T-helper 1 cell treated with Interleukin-12 subunit alpha and Interleukin-12 subunit beta and Interleukin-4 antibody, amounts not matched to agents 30 μg/mL and 1 μg/mL, for 36 hours (primary cell): ENCODE data around the gene SOX5.

Source experiments
- H3K27ac Mint-ChIP-seq: one replicate; pipeline ENCODE4 v1.8.0; 2021; ENCODE audit warnings: mild to moderate bottlenecking, mixed read lengths
- H3K27me3 Mint-ChIP-seq: one replicate; pipeline ENCODE4 v1.8.0; 2021; ENCODE audit warnings: low read depth, mixed read lengths
- H3K36me3 Mint-ChIP-seq: one replicate; pipeline ENCODE4 v1.8.0; 2021; ENCODE audit warnings: low read depth, mixed read lengths
- H3K4me1 Mint-ChIP-seq: one replicate; pipeline ENCODE4 v1.8.0; 2021; ENCODE audit warnings: low read depth, mixed read lengths
- H3K4me3 Mint-ChIP-seq: one replicate; pipeline ENCODE4 v1.8.0; 2021; ENCODE audit warnings: mild to moderate bottlenecking, moderate library complexity, mixed read lengths
- H3K9me3 Mint-ChIP-seq: one replicate; pipeline ENCODE4 v1.8.0; 2021; ENCODE audit warnings: mixed read lengths

The SOX5 gene

DNA sequence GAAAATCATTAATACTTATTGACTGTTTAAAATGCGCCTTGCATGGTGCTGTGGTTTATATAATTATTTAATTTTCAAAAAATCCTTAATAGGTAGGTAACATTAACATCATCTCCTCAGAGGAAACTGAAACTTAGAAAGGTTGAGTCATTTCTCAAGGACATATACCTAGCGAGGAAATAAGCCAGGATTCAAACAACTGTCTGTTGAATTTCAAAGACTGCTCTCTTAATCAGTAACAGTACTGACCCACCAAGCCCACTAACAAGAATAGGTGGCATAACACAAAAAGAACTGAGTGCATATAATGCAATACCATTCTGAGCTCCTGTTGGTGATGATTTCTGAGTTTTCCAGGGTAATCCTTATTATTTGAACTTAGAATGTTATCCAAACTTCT lies 174.3 kb downstream of the SOX5 start:
- Mint-ChIP-seq H3K36me3 (no peaks in the 10 kb centered on the region), H3K9me3 (peaks cover 3% of the 10 kb centered on the region), H3K27me3 (no peaks in the 10 kb centered on the region), H3K4me3 (no peak overlapping the region), H3K4me1 (no peaks in the 10 kb centered on the region), H3K27ac (no peak overlapping the region)

DNA sequence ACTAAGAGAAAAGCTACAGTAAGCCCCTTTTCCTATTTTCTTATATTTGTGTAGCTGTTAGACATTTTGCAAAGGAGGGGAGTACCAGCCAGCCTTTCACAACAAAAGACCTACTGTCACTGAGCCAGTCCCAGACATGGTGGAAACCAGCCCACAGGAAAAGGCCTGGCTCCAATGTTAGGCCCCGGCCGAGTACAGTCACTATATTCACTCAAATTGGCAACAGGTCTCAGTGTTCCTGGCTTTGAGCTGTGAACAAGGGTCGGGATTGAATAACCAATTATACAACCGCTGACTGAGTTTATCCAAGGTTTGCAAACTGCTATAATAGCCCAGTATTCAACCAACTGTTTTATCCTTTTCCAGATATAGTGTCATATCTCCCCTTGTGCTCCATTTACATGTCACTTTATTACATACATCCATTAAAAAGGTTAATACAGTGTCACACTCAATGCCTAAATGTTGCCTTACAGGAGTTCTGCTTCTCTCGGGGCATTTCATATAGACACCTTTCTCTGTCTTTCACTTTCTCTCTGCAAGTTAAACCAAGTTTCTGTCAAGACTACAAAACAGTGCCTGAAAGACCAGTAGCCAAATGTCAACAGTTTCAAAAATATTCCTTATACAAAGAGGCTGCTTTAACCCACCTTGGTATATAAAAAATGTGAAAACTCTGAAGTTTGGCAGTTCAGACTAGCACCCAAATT lies 178.1 kb downstream of the SOX5 start:
- H3K9me3 Mint-ChIP-seq, result peaks cover 3% of the 10 kb centered on the region

DNA sequence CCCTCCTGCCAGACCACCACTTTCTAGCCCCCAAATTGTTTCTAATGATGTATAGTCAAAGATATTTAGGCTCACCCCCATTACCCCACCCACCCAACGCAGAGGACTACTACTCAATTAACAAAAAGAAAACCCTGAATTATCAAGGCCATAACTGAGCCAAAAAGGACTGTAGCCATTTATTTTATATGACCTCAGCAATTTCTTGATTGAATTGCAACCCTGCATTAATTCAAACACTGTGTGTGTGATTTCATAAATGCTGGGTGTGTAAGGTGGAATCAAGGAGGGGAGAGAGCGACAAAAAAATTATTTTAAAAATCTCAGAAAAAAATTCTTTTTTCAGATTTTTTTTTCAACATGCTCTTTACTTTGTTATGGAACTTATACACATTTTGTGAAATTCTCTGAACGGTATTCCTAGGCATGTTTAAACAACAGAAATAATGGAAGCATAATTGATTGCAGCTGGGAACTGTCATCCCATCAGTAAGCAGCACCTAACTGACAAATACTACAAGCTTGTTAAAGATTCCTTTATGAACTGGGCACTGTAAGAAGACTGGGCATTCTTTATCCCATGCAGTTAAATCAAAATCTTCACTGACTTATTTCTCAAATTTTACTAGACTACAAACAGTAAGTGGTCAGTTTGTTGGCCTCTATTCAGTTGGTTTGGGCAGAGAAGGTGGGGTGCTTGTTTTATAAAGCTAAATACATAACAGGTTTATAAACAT lies 179.1 kb downstream of the SOX5 start:
- no peak overlapping the region for H3K27ac Mint-ChIP-seq
- no peaks in the 10 kb centered on the region for H3K27me3 Mint-ChIP-seq
- H3K4me3 Mint-ChIP-seq, result no peak overlapping the region
- H3K9me3 Mint-ChIP-seq, result peaks cover 3% of the 10 kb centered on the region
- H3K36me3 Mint-ChIP-seq, result no peaks in the 10 kb centered on the region
- no peaks in the 10 kb centered on the region for H3K4me1 Mint-ChIP-seq

More for the DNA sequence above, 178.1 kb downstream of the SOX5 start:
- Mint-ChIP-seq H3K36me3 (no peaks in the 10 kb centered on the region), H3K27me3 (no peaks in the 10 kb centered on the region), H3K4me3 (no peak overlapping the region), H3K27ac (no peak overlapping the region), H3K4me1 (no peaks in the 10 kb centered on the region)

DNA sequence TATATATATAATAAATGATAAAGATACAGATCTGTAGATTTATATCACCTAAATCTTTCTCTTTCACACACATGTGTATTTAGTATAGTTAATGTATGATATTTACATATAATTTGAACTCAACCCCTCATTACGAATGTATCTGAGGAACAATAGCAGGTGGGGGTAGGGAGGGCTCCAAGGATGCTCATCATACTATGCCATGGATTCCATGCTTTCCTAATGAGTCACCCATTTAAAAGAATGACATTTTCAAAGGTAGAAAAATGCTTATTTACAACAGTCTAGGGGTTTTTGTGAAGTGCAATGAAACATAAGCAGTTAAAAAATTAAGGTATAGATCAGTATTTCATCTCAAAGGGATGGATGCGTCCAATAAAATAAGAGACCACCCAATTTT lies 181.6 kb downstream of the SOX5 start:
- H3K27ac Mint-ChIP-seq, result no peak overlapping the region
- H3K4me1 Mint-ChIP-seq, result no peaks in the 10 kb centered on the region
- H3K27me3 Mint-ChIP-seq, result no peaks in the 10 kb centered on the region
- no peak overlapping the region for H3K4me3 Mint-ChIP-seq
- H3K9me3 Mint-ChIP-seq, result no peaks in the 10 kb centered on the region
- no peaks in the 10 kb centered on the region for H3K36me3 Mint-ChIP-seq

DNA sequence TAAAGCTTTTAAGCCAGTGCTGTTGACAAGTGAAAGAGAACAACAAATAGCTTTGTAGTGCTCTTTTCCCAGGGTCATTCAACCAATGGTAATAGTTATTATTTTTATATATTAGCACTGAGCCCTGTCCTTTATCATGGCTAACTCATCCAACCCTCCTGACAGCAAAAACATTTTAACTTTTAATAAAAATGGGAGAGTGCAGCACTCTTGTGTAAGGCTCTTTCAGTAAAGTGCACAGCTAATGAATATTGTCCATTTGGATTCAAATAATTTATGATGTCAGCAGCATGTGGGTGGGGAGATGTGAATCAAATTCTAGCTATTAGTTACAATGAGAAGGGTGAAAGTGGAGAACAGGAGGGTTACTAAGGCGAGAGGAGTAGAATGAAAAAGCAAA lies 185.7 kb downstream of the SOX5 start:
- Mint-ChIP-seq H3K27me3 (no peaks in the 10 kb centered on the region), H3K36me3 (no peaks in the 10 kb centered on the region), H3K27ac (no peak overlapping the region), H3K4me3 (no peak overlapping the region), H3K4me1 (no peaks in the 10 kb centered on the region), H3K9me3 (no peaks in the 10 kb centered on the region)

DNA sequence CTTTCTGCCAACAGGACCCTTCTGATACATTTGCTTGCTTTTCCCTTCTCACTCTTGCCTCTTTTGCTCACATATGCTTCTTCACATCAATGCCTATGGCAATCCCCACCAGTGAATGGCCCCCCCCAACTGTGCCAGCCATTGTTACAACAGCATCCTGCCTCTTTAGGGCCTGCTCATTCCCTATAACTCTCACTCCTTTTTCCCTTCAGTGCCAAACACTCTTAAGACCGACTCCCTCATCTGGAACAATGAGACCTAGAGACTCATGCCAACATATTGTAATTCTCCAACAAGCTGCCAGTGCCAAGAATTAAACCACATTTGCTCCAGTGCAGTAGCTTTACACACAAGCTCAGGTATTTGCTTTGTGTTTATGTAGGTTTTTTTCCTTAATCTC lies 189.0 kb downstream of the SOX5 start:
- Mint-ChIP-seq H3K4me1 (no peaks in the 10 kb centered on the region), H3K4me3 (no peak overlapping the region), H3K9me3 (no peaks in the 10 kb centered on the region), H3K27me3 (no peaks in the 10 kb centered on the region), H3K27ac (no peak overlapping the region), H3K36me3 (no peaks in the 10 kb centered on the region)

DNA sequence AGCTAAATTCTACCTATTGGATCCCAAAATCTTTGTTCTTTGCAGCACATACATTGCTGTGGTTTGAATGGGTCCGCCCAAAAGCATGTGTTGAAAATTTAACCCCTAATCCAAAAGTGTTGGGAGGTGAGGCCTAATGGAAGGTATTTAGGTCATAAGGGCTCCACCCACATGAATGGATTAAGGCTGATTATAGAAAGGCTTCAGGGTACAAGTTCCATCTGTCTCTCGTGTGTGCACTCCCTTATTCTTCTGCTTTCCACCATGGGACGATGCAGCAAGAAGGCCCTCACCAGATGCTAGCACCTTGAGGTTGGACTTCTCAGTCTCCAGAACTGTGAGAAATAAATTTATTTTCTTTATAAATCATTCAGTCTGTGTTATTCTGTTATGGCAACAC lies 190.9 kb downstream of the SOX5 start:
- Mint-ChIP-seq H3K4me1 (no peaks in the 10 kb centered on the region), H3K27me3 (no peaks in the 10 kb centered on the region), H3K4me3 (no peak overlapping the region), H3K9me3 (no peaks in the 10 kb centered on the region), H3K36me3 (no peaks in the 10 kb centered on the region), H3K27ac (no peak overlapping the region)

DNA sequence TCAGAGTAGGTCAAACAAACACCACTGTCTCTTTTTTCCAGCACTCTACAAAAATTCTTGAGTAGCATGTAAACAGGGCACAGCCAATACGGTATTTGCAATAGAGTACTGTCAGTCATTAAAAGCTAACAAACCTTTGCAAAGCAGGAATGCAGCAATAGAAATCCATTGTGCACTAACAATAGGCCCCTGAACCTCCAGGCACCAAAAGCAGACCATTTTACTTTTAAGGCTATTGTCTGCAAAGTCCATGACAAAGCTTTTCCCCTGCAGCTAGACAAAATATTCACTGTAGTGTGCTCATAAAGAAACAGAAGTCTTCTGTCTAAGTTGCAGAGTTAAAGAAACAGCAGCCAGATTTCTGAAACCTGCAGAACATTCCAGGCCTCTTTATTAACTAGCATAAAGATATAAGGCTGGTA lies 191.9 kb downstream of the SOX5 start:
- no peaks in the 10 kb centered on the region for H3K4me1 Mint-ChIP-seq
- H3K9me3 Mint-ChIP-seq, result no peaks in the 10 kb centered on the region
- no peak overlapping the region for H3K27ac Mint-ChIP-seq
- H3K4me3 Mint-ChIP-seq, result no peak overlapping the region
- no peaks in the 10 kb centered on the region for H3K27me3 Mint-ChIP-seq
- H3K36me3 Mint-ChIP-seq, result no peaks in the 10 kb centered on the region

DNA sequence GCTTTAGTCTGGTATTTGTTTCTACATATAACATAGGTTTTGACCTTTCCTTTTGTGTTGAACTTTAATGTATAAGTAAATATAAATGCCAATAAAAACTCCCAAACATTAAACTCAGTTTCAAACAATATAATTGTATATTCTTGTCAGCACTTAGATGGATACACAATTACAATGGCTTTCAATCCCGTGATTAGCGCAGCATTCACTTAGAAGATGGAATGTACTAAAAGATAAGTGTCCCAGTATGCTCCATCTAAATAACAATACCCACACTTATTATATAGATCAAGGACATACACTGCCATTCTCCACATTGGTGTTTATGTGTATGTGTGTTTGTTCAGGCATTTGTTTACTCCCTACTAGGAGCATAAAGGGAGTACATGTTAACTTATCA lies 193.1 kb downstream of the SOX5 start:
- Mint-ChIP-seq H3K36me3 (no peaks in the 10 kb centered on the region), H3K27ac (no peak overlapping the region), H3K9me3 (no peaks in the 10 kb centered on the region), H3K4me3 (no peak overlapping the region), H3K27me3 (no peaks in the 10 kb centered on the region), H3K4me1 (no peaks in the 10 kb centered on the region)

DNA sequence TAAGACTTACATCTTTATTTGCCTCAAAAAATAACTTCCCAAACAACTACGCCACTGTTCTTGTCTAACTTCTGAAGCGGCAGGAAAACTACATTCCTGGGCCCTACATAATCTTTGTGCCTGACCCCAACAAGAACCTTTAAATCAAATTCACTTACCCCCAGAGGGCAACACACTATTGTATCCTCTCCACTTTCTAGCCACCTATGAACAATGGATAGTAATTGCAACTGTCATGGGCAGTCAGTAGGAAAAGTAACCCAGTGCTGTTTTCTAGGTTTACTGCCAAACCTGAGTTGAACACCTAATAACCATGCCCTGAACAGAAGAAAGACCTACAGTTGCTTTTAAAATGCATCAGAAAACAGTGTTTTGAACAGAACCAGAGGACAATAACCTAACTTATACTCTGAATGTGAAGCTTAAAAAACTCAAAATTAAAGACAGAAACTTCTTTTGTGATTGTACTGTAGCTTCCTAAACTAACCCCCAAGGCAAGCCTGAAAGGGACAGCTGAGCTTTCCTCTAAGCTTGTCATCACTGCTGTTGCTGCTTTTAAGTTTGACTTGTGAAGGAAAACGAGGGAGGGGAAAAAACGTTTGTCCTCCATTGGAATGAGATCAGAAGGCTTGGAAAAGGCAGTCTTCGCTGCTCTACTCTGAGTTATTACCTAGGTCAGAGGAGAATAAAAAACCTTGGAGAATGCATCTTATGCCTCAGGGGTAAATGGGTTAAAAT lies 195.7 kb downstream of the SOX5 start:
- no peaks in the 10 kb centered on the region for H3K9me3 Mint-ChIP-seq
- no peak overlapping the region for H3K27ac Mint-ChIP-seq
- H3K27me3 Mint-ChIP-seq, result no peaks in the 10 kb centered on the region
- H3K4me1 Mint-ChIP-seq, result no peaks in the 10 kb centered on the region
- no peak overlapping the region for H3K4me3 Mint-ChIP-seq
- H3K36me3 Mint-ChIP-seq, result no peaks in the 10 kb centered on the region

DNA sequence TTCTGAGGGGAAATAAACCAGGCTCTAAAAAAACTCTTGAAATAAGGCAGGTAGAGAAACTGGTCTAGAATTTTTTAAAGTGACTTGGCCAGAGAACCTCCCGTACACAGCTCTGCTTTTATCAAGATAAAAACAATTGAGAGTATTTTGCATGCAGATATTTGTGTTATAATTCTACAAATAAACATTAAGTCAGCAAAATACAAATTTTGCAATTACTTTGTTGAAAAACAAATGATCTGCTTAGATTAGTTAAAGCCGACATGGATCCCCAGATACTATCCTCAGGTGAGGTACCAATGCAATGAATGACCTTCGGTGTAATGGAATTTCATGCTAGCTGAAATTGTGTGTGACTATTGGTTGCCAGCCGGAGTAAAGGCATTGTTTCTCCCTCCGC lies 197.2 kb downstream of the SOX5 start:
- no peaks in the 10 kb centered on the region for H3K36me3 Mint-ChIP-seq
- no peaks in the 10 kb centered on the region for H3K27me3 Mint-ChIP-seq
- no peaks in the 10 kb centered on the region for H3K4me1 Mint-ChIP-seq
- H3K4me3 Mint-ChIP-seq, result no peak overlapping the region
- H3K9me3 Mint-ChIP-seq, result peaks cover 4% of the 10 kb centered on the region
- H3K27ac Mint-ChIP-seq, result no peak overlapping the region

DNA sequence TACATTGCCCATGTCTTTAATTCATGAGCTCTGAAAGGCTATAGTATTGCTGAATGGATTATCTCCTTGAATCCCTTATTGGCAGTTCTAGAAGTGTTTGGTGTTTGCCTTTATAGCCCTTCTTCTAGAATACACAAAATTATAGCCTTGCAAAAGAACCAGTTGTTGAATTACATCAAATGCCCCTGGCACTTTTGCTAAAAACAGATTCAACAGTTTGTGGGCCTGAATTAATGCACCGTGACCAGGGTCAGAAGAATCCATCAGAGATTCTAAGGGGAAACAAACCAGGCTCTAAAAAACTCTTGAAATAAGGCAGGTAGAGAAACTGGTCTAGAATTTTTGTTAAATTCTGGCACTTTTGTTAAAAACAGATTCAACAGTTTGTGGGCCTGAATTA lies 197.8 kb downstream of the SOX5 start:
- H3K27me3 Mint-ChIP-seq, result no peaks in the 10 kb centered on the region
- no peaks in the 10 kb centered on the region for H3K36me3 Mint-ChIP-seq
- H3K27ac Mint-ChIP-seq, result no peak overlapping the region
- H3K4me1 Mint-ChIP-seq, result no peaks in the 10 kb centered on the region
- no peak overlapping the region for H3K4me3 Mint-ChIP-seq
- H3K9me3 Mint-ChIP-seq, result peaks cover 4% of the 10 kb centered on the region

DNA sequence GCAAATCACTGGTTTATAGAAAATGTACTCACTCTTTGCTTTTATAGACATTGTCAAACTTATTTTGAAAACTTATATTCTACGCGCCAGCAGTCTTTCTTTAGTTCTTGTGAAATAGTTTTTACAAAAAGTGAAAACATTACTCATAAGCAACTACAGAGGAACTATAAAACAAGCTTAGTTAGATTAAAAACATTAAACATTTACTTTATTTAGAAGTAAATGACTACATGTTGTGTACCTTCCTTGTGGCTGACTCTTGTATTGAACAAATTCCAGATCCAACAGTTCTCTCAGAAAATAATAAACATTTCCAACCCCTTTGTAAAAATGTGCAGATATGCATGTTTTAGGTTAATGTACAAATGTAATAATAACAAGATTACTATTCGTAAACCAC lies 198.5 kb downstream of the SOX5 start:
- H3K36me3 Mint-ChIP-seq, result no peaks in the 10 kb centered on the region
- peaks cover 4% of the 10 kb centered on the region for H3K9me3 Mint-ChIP-seq
- H3K4me3 Mint-ChIP-seq, result no peak overlapping the region
- no peak overlapping the region for H3K27ac Mint-ChIP-seq
- no peaks in the 10 kb centered on the region for H3K27me3 Mint-ChIP-seq
- no peaks in the 10 kb centered on the region for H3K4me1 Mint-ChIP-seq

DNA sequence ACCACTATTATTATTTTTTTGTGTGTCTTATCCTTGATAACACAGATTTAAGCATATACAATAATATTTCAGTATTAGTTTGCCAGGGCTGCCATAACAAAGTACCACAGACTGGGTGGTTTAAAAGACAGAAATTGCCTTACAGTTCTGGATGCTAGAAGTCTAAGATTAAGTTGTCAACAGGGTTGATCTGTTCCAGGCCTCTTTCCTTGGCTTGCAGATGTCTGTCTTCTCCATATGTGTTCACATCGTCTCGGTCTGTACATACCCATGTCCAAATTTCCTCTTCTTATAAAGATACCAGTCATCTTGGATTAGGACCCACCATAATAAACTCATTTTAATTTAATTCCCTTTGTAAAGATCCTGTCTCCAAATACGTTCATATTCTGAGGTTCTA lies 204.8 kb downstream of the SOX5 start:
- no peak overlapping the region for H3K27ac Mint-ChIP-seq
- no peak overlapping the region for H3K4me3 Mint-ChIP-seq
- H3K9me3 Mint-ChIP-seq, result peaks cover 19% of the 10 kb centered on the region
- no peaks in the 10 kb centered on the region for H3K27me3 Mint-ChIP-seq
- no peaks in the 10 kb centered on the region for H3K36me3 Mint-ChIP-seq
- H3K4me1 Mint-ChIP-seq, result no peaks in the 10 kb centered on the region

DNA sequence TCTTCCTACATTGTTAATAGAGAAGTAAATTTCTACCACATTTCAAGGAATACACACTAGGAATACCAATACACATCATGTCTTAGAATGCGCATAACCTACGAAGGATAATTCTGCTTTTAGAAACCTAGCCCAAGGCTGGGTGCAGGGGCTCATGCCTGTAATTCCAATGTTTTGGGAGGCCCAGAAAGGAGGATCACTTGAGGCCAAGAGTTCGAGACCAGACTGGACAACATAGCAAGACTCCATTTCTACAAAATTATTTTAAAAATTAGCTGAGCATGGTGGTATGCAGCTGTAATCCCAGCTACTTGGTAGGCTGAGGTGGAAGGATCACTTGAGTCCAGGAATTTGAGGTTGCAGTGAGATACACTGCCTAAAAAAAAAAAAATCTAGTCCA lies 206.9 kb downstream of the SOX5 start:
- Mint-ChIP-seq H3K27me3 (no peaks in the 10 kb centered on the region), H3K36me3 (no peaks in the 10 kb centered on the region)

More for the DNA sequence above, 206.9 kb downstream of the SOX5 start:
- Mint-ChIP-seq H3K4me1 (no peaks in the 10 kb centered on the region), H3K9me3 (peaks cover 23% of the 10 kb centered on the region), H3K4me3 (no peak overlapping the region), H3K27ac (no peak overlapping the region)
